Activated CD8-positive, alpha-beta memory T cell treated with anti-CD3 and anti-CD28 coated beads, Interleukin-2, amount 50 U/mL, for 1 hour (primary cell): ENCODE measurements around the gene DNAJC12.
"Not testable (repeated sequence)": the region's sequence is repeated elsewhere in the genome, so short reads cannot be mapped to it uniquely, and the experiment has no call there.

Experiments
- DNase-seq: peaks from one replicate; pipeline ENCODE4 v3.0.0-alpha.2; 2020; ENCODE audit errors: extremely low read depth

Gene DNAJC12

GRCh38 chr10:67839951-67840350 lies 2.0 kb upstream of the DNAJC12 start:
- DNase-seq: no peak

- not testable (repeated sequence) for DNase-seq
These were observed 1.5 kb upstream of the DNAJC12 start for GRCh38 chr10:67839511-67839910.

GRCh38 chr10:67836972-67837371 lies 1.0 kb downstream of the DNAJC12 start:
- no peak for DNase-seq

GRCh38 chr10:67836488-67836887 lies 1.5 kb downstream of the DNAJC12 start:
- DNase-seq: no peak

- not testable (repeated sequence) for DNase-seq
These were observed 2.2 kb downstream of the DNAJC12 start for GRCh38 chr10:67835541-67836394.

- DNase-seq: no peak
These were observed 3.6 kb downstream of the DNAJC12 start for GRCh38 chr10:67834375-67834774.

GRCh38 chr10:67827811-67828210 lies 10.2 kb downstream of the DNAJC12 start:
- no peak for DNase-seq

GRCh38 chr10:67819768-67820204 lies 18.2 kb downstream of the DNAJC12 start:
- no peak for DNase-seq

- no peak for DNase-seq
These were observed 19.7 kb downstream of the DNAJC12 start for GRCh38 chr10:67818323-67818722.

- DNase-seq: no peak
These were observed 21.3 kb downstream of the DNAJC12 start for GRCh38 chr10:67816719-67817118.

- DNase-seq: no peak
These were observed 22.4 kb downstream of the DNAJC12 start for GRCh38 chr10:67815571-67816059.

- no peak for DNase-seq
These were observed 26.0 kb downstream of the DNAJC12 start for GRCh38 chr10:67812007-67812406.

- DNase-seq: no peak
These were observed 28.9 kb downstream of the DNAJC12 start for GRCh38 chr10:67809107-67809506.

- DNase-seq: no peak
These were observed 29.3 kb downstream of the DNAJC12 start for GRCh38 chr10:67808704-67809103.

- no peak for DNase-seq
These were observed 30.0 kb downstream of the DNAJC12 start for GRCh38 chr10:67807855-67808456.

GRCh38 chr10:67804395-67804678 lies 33.7 kb downstream of the DNAJC12 start:
- no peak for DNase-seq

GRCh38 chr10:67803588-67804394 lies 34.2 kb downstream of the DNAJC12 start:
- DNase-seq: no peak

- no peak for DNase-seq
These were observed 35.0 kb downstream of the DNAJC12 start for GRCh38 chr10:67802767-67803538.

GRCh38 chr10:67801118-67801517 lies 36.9 kb downstream of the DNAJC12 start:
- no peak for DNase-seq

GRCh38 chr10:67794909-67795460 lies 43.0 kb downstream of the DNAJC12 start:
- no peak for DNase-seq

GRCh38 chr10:67794256-67794655 lies 43.7 kb downstream of the DNAJC12 start:
- DNase-seq: no peak
